ENCODE measurements around the gene SERGEF.

DNA sequence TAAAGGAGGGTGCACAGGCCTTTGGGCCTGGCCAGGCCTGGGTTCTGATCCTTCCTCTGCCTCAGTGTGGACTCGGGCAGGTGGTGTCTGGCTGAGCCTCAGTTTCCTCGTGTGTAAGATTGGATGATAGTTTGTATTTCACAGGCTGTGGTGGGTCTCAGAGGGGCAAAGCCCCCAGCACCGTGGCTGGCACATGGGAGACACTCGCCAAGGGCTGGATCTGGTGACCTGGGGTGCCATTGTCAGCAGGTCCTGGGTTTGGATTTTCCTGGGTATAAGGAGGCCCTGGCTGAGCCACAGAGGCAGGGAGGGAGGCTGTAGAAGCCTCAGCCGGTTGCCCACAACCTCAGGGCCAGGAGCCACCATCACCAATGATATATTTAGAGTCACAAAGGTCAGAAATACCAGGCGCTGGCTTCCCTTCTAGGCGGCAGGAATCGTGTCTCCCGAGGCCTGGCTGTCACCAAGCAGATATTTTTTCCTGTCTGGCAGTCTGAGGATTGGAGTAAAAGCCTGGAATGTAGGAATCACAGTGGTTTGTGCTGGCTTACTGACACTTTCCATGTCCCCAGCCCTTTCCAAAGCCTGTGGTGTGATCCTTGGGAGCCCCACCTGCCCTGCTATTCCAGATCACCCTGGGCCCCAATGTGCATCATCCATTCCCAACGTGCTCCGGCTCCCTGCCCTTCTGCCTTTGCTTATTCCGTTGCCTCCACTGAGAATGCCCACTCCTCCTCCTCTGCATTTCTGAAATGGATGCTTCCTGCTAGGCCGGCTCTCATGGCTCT is 262.6 kb downstream of the SERGEF start:
- TF ChIP-seq CTCF (IDR thresholded peaks at IDR 0.05; ENCODE audit: low read length) = no peak
- TF ChIP-seq EZH2 (optimal IDR thresholded peaks at IDR 0.05; ENCODE audit: low read depth, low read length) = no peak
- TF ChIP-seq EZH2phosphoT487 (IDR thresholded peaks at IDR 0.05; ENCODE audit: low read length) = no peak
